IMR-90 (cell line): ENCODE data around the gene FYB2. TPM values are rescaled to one million over a fixed set of nuclear protein-coding genes. Genes with fewer than 3 reads are reported as not detected.

ENCODE experiments used
- ATAC-seq: fragments of 200-7000 bp; cut with Tn5 transposase; 2 replicates; pipeline ENCODE4 v1.9.1; 2020; ENCODE audit warnings: low read depth, mild to moderate bottlenecking, moderate library complexity
- BruUV-seq: library from RNA; stranded (reverse); fragments of 400-500 nt; replicated peaks from 2 replicates; lab custom pipeline; 2021; lab: Mats Ljungman, UMichigan
- CTCF ChIA-PET: fragments of 300-600 bp; formaldehyde crosslinking; extraction: SDS; loops from one replicate; lab custom pipeline; 2021; ENCODE audit warnings: antibody characterized with exemption; lab: Yijun Ruan, JAX
- POLR2A ChIA-PET: fragments of 300-600 bp; sonication (Branson Sonifier 250); formaldehyde crosslinking; loops from one replicate; lab custom pipeline; 2022; ENCODE audit warnings: antibody characterized with exemption; ENCODE audit not compliant: unreplicated experiment; lab: Charles Lee
- DNase-seq: peaks from one replicate; pipeline ENCODE4 v3.0.0; 2013
- H2AFZ ChIP-seq: replicated peaks from 2 replicates; pipeline ENCODE3; 2013; ENCODE audit warnings: low read length, mild to moderate bottlenecking; ENCODE audit not compliant: poor library complexity
- H2AK5ac ChIP-seq: 2 replicates; pipeline ENCODE4 v1.6.1; 2013; ENCODE audit warnings: low read depth, low read length, inconsistent platforms
- H2AK9ac ChIP-seq: replicated peaks from 2 replicates; pipeline ENCODE3; 2013; ENCODE audit warnings: mild to moderate bottlenecking, low read depth, low read length, moderate library complexity; ENCODE audit not compliant: poor library complexity
- H2BK120ac ChIP-seq: 2 replicates; pipeline ENCODE4 v1.6.1; 2013; ENCODE audit warnings: low read depth, low read length, inconsistent platforms
- H2BK15ac ChIP-seq: 3 replicates; pipeline ENCODE4 v1.6.1; 2013; ENCODE audit warnings: low read depth, low read length, inconsistent platforms
- H2BK20ac ChIP-seq: 2 replicates; pipeline ENCODE4 v1.6.1; 2013; ENCODE audit warnings: low read depth, mild to moderate bottlenecking, inconsistent platforms, low read length, moderate library complexity
- H2BK5ac ChIP-seq: 2 replicates; pipeline ENCODE4 v1.6.1; 2013; ENCODE audit warnings: mild to moderate bottlenecking, low read depth, low read length, inconsistent platforms; ENCODE audit not compliant: poor library complexity, severe bottlenecking
- H3K14ac ChIP-seq: replicated peaks from 2 replicates; pipeline ENCODE4 v1.6.1; 2013; ENCODE audit warnings: low read depth, low read length, inconsistent platforms
- H3K18ac ChIP-seq: 2 replicates; pipeline ENCODE4 v1.6.1; 2013; ENCODE audit warnings: low read depth, low read length, control low read depth
- H3K23ac ChIP-seq: 2 replicates; pipeline ENCODE4 v1.6.1; 2013; ENCODE audit warnings: low read depth, low read length, inconsistent platforms
- H3K27ac ChIP-seq: 2 replicates; pipeline ENCODE4 v1.5.1; 2013; ENCODE audit warnings: mild to moderate bottlenecking, control low read depth, low read length; ENCODE audit not compliant: insufficient read depth
- H3K27me3 ChIP-seq: 2 replicates; pipeline ENCODE4 v1.6.1; 2013; ENCODE audit warnings: low read length; ENCODE audit not compliant: control insufficient read depth, insufficient read depth
- H3K36me3 ChIP-seq: 2 replicates; pipeline ENCODE4 v1.6.1; 2013; ENCODE audit warnings: low read length, mixed read lengths; ENCODE audit not compliant: control insufficient read depth, insufficient read depth
- H3K4ac ChIP-seq: 2 replicates; pipeline ENCODE4 v1.6.1; 2013; ENCODE audit warnings: low read depth, low read length, inconsistent platforms
- H3K4me1 ChIP-seq: 2 replicates; pipeline ENCODE4 v1.6.1; 2013; ENCODE audit warnings: low read length, mixed read lengths; ENCODE audit not compliant: control insufficient read depth, insufficient read depth
- H3K4me2 ChIP-seq: 2 replicates; pipeline ENCODE4 v1.6.1; 2013; ENCODE audit warnings: low read depth, mild to moderate bottlenecking, control low read depth, low read length, moderate library complexity
- H3K4me3 ChIP-seq: 2 replicates; pipeline ENCODE4 v1.5.1; 2013; ENCODE audit warnings: low read depth, mild to moderate bottlenecking, control low read depth, low read length, moderate library complexity; ENCODE audit not compliant: insufficient read depth
- H3K56ac ChIP-seq: 2 replicates; pipeline ENCODE4 v1.6.1; 2013; ENCODE audit warnings: low read length, inconsistent platforms; ENCODE audit not compliant: insufficient read depth; ENCODE audit errors: extremely low read depth
- H3K79me1 ChIP-seq, 2 experiments: 2 replicates each; pipeline ENCODE4 v1.6.1; 2013; ENCODE audit warnings: low read length in 2 of 2, inconsistent platforms in 1 of 2, low read depth in 1 of 2
- H3K9ac ChIP-seq: 2 replicates; pipeline ENCODE4 v1.6.1; 2013; ENCODE audit warnings: low read depth, low read length, control low read depth
- H3K9me1 ChIP-seq: 2 replicates; pipeline ENCODE4 v1.6.1; 2013; ENCODE audit warnings: low read length, inconsistent platforms; ENCODE audit not compliant: insufficient read depth
- H3K9me3 ChIP-seq: 2 replicates; pipeline ENCODE4 v1.6.1; 2013; ENCODE audit warnings: low read length; ENCODE audit not compliant: control insufficient read depth, insufficient read depth
- H4K20me1 ChIP-seq: 2 replicates; pipeline ENCODE4 v1.6.1; 2013; ENCODE audit warnings: low read length, inconsistent platforms; ENCODE audit not compliant: insufficient read depth
- H4K5ac ChIP-seq: 2 replicates; pipeline ENCODE4 v1.6.1; 2013; ENCODE audit warnings: mild to moderate bottlenecking, low read depth, low read length, control low read depth
- H4K8ac ChIP-seq, 2 experiments: 2 replicates each; pipeline ENCODE4 v1.6.1; 2013; ENCODE audit warnings: low read depth in 2 of 2, low read length in 2 of 2, control low read depth in 1 of 2, inconsistent platforms in 1 of 2
- H4K91ac ChIP-seq: 2 replicates; pipeline ENCODE4 v1.6.1; 2013; ENCODE audit warnings: low read depth, low read length, inconsistent platforms; ENCODE audit not compliant: insufficient read depth
- BHLHE40 ChIP-seq: fragments of 150-350 bp; IDR thresholded peaks from 2 replicates; pipeline ENCODE4 v1.6.1; 2016; ENCODE audit warnings: mild to moderate bottlenecking, low read depth, low read length
- CEBPB ChIP-seq: IDR thresholded peaks from 2 replicates; pipeline ENCODE4 v1.6.1; 2012; ENCODE audit warnings: low read depth, low read length, improper control_type of control experiment
- CHD1 ChIP-seq: IDR thresholded peaks from 2 replicates; pipeline ENCODE4 v1.6.1; 2012; ENCODE audit warnings: low read depth, low read length, improper control_type of control experiment
- CTCF ChIP-seq: conservative IDR thresholded peaks from 2 replicates; pipeline ENCODE4 v1.5.1; 2012; ENCODE audit warnings: mild to moderate bottlenecking, low read depth, low read length, improper control_type of control experiment
- ELK1 ChIP-seq: fragments of 150-350 bp; IDR thresholded peaks from 2 replicates; pipeline ENCODE4 v1.6.1; 2016; ENCODE audit warnings: low read depth, mild to moderate bottlenecking, low read length, moderate library complexity, borderline replicate concordance
- FOS ChIP-seq: fragments of 150-350 bp; IDR thresholded peaks from 2 replicates; pipeline ENCODE4 v1.6.1; 2016; ENCODE audit warnings: low read depth, low read length
- MAFK ChIP-seq: IDR thresholded peaks from 2 replicates; pipeline ENCODE4 v1.6.1; 2012; ENCODE audit warnings: low read depth, low read length, improper control_type of control experiment
- MAZ ChIP-seq: IDR thresholded peaks from 2 replicates; pipeline ENCODE4 v1.6.1; 2012; ENCODE audit warnings: low read depth, mild to moderate bottlenecking, low read length, improper control_type of control experiment, moderate library complexity, borderline replicate concordance
- MXI1 ChIP-seq: IDR thresholded peaks from 2 replicates; pipeline ENCODE4 v1.6.1; 2012; ENCODE audit warnings: low read depth, mild to moderate bottlenecking, low read length, moderate library complexity, borderline replicate concordance
- NFE2L2 ChIP-seq: fragments of 150-350 bp; IDR thresholded peaks from 2 replicates; pipeline ENCODE4 v1.6.1; 2016; ENCODE audit warnings: low read depth, mild to moderate bottlenecking, low read length
- POLR2A ChIP-seq: IDR thresholded peaks from 2 replicates; pipeline ENCODE4 v1.6.1; 2012; ENCODE audit warnings: mild to moderate bottlenecking, low read depth, low read length
- RAD21 ChIP-seq: IDR thresholded peaks from 2 replicates; pipeline ENCODE4 v1.6.1; 2012; ENCODE audit warnings: low read length, improper control_type of control experiment
- RCOR1 ChIP-seq: IDR thresholded peaks from 2 replicates; pipeline ENCODE4 v1.6.1; 2012; ENCODE audit warnings: mild to moderate bottlenecking, low read length, improper control_type of control experiment; ENCODE audit not compliant: insufficient replicate concordance
- RFX5 ChIP-seq: IDR thresholded peaks from 2 replicates; pipeline ENCODE4 v1.8.0; 2012; ENCODE audit warnings: low read depth, mild to moderate bottlenecking, low read length, moderate library complexity
- SMC3 ChIP-seq: fragments of 150-350 bp; IDR thresholded peaks from 2 replicates; pipeline ENCODE4 v1.6.1; 2016; ENCODE audit warnings: low read depth, mild to moderate bottlenecking, antibody characterized with exemption, low read length, moderate library complexity
- USF2 ChIP-seq: fragments of 150-350 bp; IDR thresholded peaks from 2 replicates; pipeline ENCODE4 v1.6.1; 2017; ENCODE audit warnings: mild to moderate bottlenecking, antibody characterized with exemption, low read length, low read depth
- WGBS, 2 experiments: methylation state at CpG; one replicate each; pipeline versions ENCODE4 v1.1.5 to v1.1.7; 2013; ENCODE audit warnings: missing lambda C conversion rate in 2 of 2; ENCODE audit not compliant: insufficient read length in 1 of 2; ENCODE audit errors: extremely low coverage in 2 of 2; 5-methylcytosine and 5-hydroxymethylcytosine counted together
- dilution Hi-C: fragments of 300-500 bp; cut with HindIII; formaldehyde crosslinking; loops from one replicate; pipeline ENCODE4 v1.14.3; 2018; ENCODE audit warnings: low sequenced_read_pairs; ENCODE audit not compliant: unreplicated experiment
- in situ Hi-C: fragments of 300-500 bp; cut with MboI; formaldehyde crosslinking; loops from 3 replicates; pipeline ENCODE4 v1.14.3; 2019; ENCODE audit warnings: low sequenced_read_pairs, inconsistent platforms, mixed read lengths
- intact Hi-C: fragments of 100-400 bp; cut with micrococcal nuclease; formaldehyde crosslinking; loops from 2 replicates; pipeline ENCODE4 v1.10.0; 2022
- polyA plus RNA-seq, 3 experiments: library from polyadenylated mRNA; depleted of rRNA; stranded (reverse); fragments of >200 nt; gene quantifications; 2 replicates each; pipeline ENCODE4 v1.2.3, GENCODE V29; 2012; ENCODE audit warnings: low replicate concordance in 1 of 3
- total RNA-seq: library from RNA; depleted of rRNA; stranded (reverse); fragments of >200 nt; gene quantifications from 2 replicates; pipeline ENCODE4 v1.2.3, GENCODE V29; 2012

The FYB2 gene
- total and polyA plus RNA-seq, 2 of the 4 experiments (the other 2 are of a cell fraction), result under 0.01 TPM; not detected in 1

- ChIA-PET CTCF (interaction anchor here (0.6 to 1.0 kb wide), 5 partner anchors 8 to 1232 kb away, joined by 3 to 4 read pairs (median 3); no protein-coding TSS in a partner anchor), POLR2A (no interaction called here)
Observed at GRCh38 chr1:56709995-56710394, 109.2 kb downstream of the FYB2 start.

More at GRCh38 chr1:56709995-56710394, 109.2 kb downstream of the FYB2 start:
- dilution Hi-C loops, result no loop called here
- H3K79me1 ChIP-seq, result no peaks in the 10 kb centered on the region
- peak overlapping the region; percentile 43; the same call in 1 of the 2 replicates for H3K18ac ChIP-seq
- H2BK120ac ChIP-seq, result peak overlapping the region; percentile 11
- no peak overlapping the region for H3K14ac ChIP-seq
- H3K9me1 ChIP-seq, result no peaks in the 10 kb centered on the region
- H2AK5ac ChIP-seq, result 0 out of 2 replicates have a peak overlapping the region, but pooled peaks have one; percentile 27
- intact Hi-C loops, result loop anchor here (2.0 kb wide), 3 partner anchors 111 to 1425 kb away; no protein-coding TSS in a partner anchor
- BruUV-seq, result no TSS peak
- no peaks in the 10 kb centered on the region for H3K27me3 ChIP-seq
- peak overlapping the region; percentile 4 for H2BK20ac ChIP-seq
- no peak overlapping the region for H3K4me3 ChIP-seq
- H3K23ac ChIP-seq, result no peak overlapping the region
- no peak overlapping the region for H4K5ac ChIP-seq
- in situ Hi-C loops, result loop anchor here (10.0 kb wide), 1 partner anchor 1425 kb away; no protein-coding TSS in a partner anchor
- H4K91ac ChIP-seq, result peak overlapping the region; percentile 57; the same call in 1 of the 2 replicates
- H2BK5ac ChIP-seq, result no peak overlapping the region
- no peaks in the 10 kb centered on the region for H4K20me1 ChIP-seq
- TF ChIP-seq BHLHE40, result no peak
- no peak for TF ChIP-seq MAZ
- no peak for TF ChIP-seq CHD1
- no peak for TF ChIP-seq SMC3
- TF ChIP-seq FOS, result no peak
- TF ChIP-seq NFE2L2, result no peak
- no peak for TF ChIP-seq ELK1
- no peak for TF ChIP-seq RFX5
- no peak for TF ChIP-seq MXI1
- no peak for TF ChIP-seq RCOR1
- no peak for TF ChIP-seq POLR2A
- no peak for TF ChIP-seq USF2
- no peak for TF ChIP-seq CTCF
- no peak for TF ChIP-seq MAFK
- no peak for TF ChIP-seq RAD21
- no peak for TF ChIP-seq CEBPB
- no peak overlapping the region for H3K56ac ChIP-seq
- peak overlapping the region in 1 of 2 experiments; percentile 47; a peak in 1 of 4 replicates for H4K8ac ChIP-seq
- no peak overlapping the region; the same call in 1 of the 2 replicates for H3K4ac ChIP-seq
- no peak overlapping the region for H3K9ac ChIP-seq
- H3K27ac ChIP-seq, result no peak overlapping the region
- WGBS, 2 experiments, result 40% methylated on average over 1 of the region's 2 CpGs; no CpG with 5 or more reads in 1 of the 2 experiments
- no peaks in the 10 kb centered on the region for H3K9me3 ChIP-seq
- H3K4me2 ChIP-seq, result no peak overlapping the region
- no peak overlapping the region for H2AFZ ChIP-seq
- H2AK9ac ChIP-seq, result no peak overlapping the region
- ATAC-seq, result no peak
- H3K36me3 ChIP-seq, result peaks cover 3% of the 10 kb centered on the region; the same call in 1 of the 2 replicates
- DNase-seq, result no peak
- H3K4me1 ChIP-seq, result peaks cover 2% of the 10 kb centered on the region; the same call in 1 of the 2 replicates
- H2BK15ac ChIP-seq, result 0 out of 3 replicates have a peak overlapping the region, but pooled peaks have one; percentile 47
